Measurements from ENCODE around the gene ST3GAL3. TPM values are rescaled to one million over a fixed set of nuclear protein-coding genes. Genes with fewer than 3 reads are reported as not detected.

ST3GAL3 gene
- total and polyA plus RNA-seq, 2 donors (not counting 1 experiment from before 2014, with no cell fraction given) = 13.7 to 16.3 TPM

DNA sequence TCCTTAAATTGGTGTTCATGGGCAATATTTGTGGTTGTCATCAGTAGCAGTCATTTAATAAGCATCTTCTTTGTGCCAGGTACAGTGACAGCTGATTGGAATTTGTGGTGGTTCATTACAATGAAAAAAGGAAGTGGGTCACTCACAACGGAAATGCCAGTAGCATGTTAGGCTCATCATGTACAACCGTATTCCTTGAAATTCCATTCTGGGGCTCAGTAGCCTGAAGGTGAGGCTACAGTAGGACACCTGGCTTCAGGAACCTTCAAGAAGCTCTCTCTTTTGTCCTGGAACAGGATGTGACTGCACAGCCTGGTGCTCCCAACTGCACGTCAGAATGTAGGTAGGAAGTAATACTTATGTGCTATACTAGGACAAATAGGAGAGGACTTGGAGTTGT is 93.9 kb downstream of the ST3GAL3 start:
- H3K4me2 ChIP-seq (ENCODE audit: extremely low read depth, insufficient read depth, low read length) = no peak overlapping the region
- H3K9ac ChIP-seq (ENCODE audit: insufficient read depth, low read length) = no peak overlapping the region
- peak in 1 of 2 donors; percentile 16 for DNase-seq (ENCODE audit: low read depth in 2 of 2)
- H3K79me2 ChIP-seq (ENCODE audit: control insufficient read depth, insufficient read depth, low read length) = no peaks in the 10 kb centered on the region
- no peaks in the 10 kb centered on the region for H3K9me3 ChIP-seq (ENCODE audit: control insufficient read depth, insufficient read depth, low read depth, low read length)
- no peaks in the 10 kb centered on the region for H4K20me1 ChIP-seq (ENCODE audit: control insufficient read depth, extremely low read depth, insufficient read depth, low read length)
- H3K27me3 ChIP-seq (ENCODE audit: control insufficient read depth, insufficient read depth, low read length) = no peaks in the 10 kb centered on the region
- H3K4me1 ChIP-seq (ENCODE audit: control insufficient read depth, extremely low read depth, insufficient read depth, low read length) = peaks cover 12% of the 10 kb centered on the region
- TF ChIP-seq, protein P1, sequence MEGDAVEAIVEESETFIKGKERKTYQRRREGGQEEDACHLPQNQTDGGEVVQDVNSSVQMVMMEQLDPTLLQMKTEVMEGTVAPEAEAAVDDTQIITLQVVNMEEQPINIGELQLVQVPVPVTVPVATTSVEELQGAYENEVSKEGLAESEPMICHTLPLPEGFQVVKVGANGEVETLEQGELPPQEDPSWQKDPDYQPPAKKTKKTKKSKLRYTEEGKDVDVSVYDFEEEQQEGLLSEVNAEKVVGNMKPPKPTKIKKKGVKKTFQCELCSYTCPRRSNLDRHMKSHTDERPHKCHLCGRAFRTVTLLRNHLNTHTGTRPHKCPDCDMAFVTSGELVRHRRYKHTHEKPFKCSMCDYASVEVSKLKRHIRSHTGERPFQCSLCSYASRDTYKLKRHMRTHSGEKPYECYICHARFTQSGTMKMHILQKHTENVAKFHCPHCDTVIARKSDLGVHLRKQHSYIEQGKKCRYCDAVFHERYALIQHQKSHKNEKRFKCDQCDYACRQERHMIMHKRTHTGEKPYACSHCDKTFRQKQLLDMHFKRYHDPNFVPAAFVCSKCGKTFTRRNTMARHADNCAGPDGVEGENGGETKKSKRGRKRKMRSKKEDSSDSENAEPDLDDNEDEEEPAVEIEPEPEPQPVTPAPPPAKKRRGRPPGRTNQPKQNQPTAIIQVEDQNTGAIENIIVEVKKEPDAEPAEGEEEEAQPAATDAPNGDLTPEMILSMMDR (conservative IDR thresholded peaks at IDR 0.05 in 1 of 2, IDR thresholded peaks at IDR 0.05 in 1 of 2; ENCODE audit: low read depth in 1 of 2, low read length in 2 of 2) = no peak
- TF ChIP-seq EZH2 (IDR thresholded peaks at IDR 0.05; ENCODE audit: low read length, missing control alignments) = no peak
- no peak overlapping the region for H3K4me3 ChIP-seq (replicated peaks in 1 of 4; ENCODE audit: control extremely low read depth in 1 of 4, insufficient read depth in 1 of 4, low read depth in 3 of 4, low read length in 4 of 4)
- H2AFZ ChIP-seq (ENCODE audit: low read length) = no peak overlapping the region
- H3K27ac ChIP-seq (ENCODE audit: insufficient read depth, low read length) = no peak overlapping the region
- H3K36me3 ChIP-seq (ENCODE audit: control insufficient read depth, insufficient read depth, low read length) = no peaks in the 10 kb centered on the region

DNA sequence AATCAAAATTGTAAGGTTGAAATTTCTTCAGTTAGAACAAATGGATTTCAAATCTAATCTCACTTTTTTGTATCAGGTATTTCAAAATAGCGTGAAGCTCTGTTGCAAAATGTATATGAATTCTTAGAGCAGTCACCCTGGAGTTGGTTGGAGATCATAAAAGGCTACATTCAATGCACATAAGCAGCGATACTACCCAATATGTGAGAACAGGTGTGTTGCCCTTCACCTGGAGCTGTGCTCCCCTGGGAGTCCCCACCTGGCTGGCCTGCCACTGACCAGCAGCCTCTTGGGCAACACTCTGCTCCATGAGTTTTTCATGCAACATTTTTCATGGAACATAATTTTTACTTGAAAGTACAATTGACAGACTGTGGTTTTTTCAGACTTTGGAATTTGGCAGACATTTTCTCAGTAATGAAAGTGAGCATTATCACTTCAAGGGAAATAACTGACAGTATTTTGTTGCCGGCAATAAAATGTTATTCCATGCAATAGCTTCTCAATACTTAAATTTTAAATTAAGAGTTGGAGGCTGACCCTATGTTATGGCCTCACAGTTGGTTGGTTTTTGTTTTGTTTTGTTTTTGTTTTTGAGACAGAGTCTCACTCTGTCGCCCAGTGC is 95.1 kb downstream of the ST3GAL3 start:
- Histone ChIP-seq H3K4me1 (ENCODE audit: control insufficient read depth, extremely low read depth, insufficient read depth, low read length) (peaks cover 11% of the 10 kb centered on the region), H3K27ac (ENCODE audit: insufficient read depth, low read length) (no peak overlapping the region), H3K27me3 (ENCODE audit: control insufficient read depth, insufficient read depth, low read length) (no peaks in the 10 kb centered on the region), H3K36me3 (ENCODE audit: control insufficient read depth, insufficient read depth, low read length) (no peaks in the 10 kb centered on the region), H2AFZ (ENCODE audit: low read length) (no peak overlapping the region), H3K9me3 (ENCODE audit: control insufficient read depth, insufficient read depth, low read depth, low read length) (no peaks in the 10 kb centered on the region), H3K9ac (ENCODE audit: insufficient read depth, low read length) (no peak overlapping the region), H3K4me2 (ENCODE audit: extremely low read depth, insufficient read depth, low read length) (no peak overlapping the region), H3K79me2 (ENCODE audit: control insufficient read depth, insufficient read depth, low read length) (no peaks in the 10 kb centered on the region), H4K20me1 (ENCODE audit: control insufficient read depth, extremely low read depth, insufficient read depth, low read length) (no peaks in the 10 kb centered on the region), H3K4me3 (replicated peaks in 1 of 4; ENCODE audit: control extremely low read depth in 1 of 4, insufficient read depth in 1 of 4, low read depth in 3 of 4, low read length in 4 of 4) (no peak overlapping the region)
- TF ChIP-seq, protein P1 (conservative IDR thresholded peaks at IDR 0.05 in 1 of 2, IDR thresholded peaks at IDR 0.05 in 1 of 2; ENCODE audit: low read depth in 1 of 2, low read length in 2 of 2) = no peak
- no peak for TF ChIP-seq EZH2 (IDR thresholded peaks at IDR 0.05; ENCODE audit: low read length, missing control alignments)
- DNase-seq (ENCODE audit: low read depth in 2 of 2) = peak in 1 of 2 donors; percentile 15

DNA sequence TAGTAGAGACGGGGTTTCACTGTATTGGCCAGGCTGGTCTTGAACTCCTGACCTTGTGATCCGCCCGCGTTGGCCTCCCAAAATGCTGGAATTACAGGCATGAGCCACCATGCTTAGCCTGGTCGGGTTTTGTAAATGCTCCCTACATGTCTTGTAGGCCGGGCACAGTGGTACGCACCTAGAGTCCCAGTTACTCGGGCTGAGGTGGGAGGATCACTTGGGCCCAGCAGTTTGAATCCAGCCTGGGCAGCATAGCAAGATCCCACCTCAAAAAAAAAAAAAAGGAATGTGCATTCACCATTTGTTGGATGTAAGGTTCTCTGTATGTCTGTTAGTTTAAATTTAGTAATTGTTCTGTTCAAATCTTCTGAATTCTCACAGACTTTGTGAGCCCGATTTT is 95.8 kb downstream of the ST3GAL3 start:
- no peak for DNase-seq (ENCODE audit: low read depth in 2 of 2)
- H3K27ac ChIP-seq (ENCODE audit: insufficient read depth, low read length) = no peak overlapping the region

More for the DNA sequence above, 95.8 kb downstream of the ST3GAL3 start:
- Histone ChIP-seq H3K4me1 (ENCODE audit: control insufficient read depth, extremely low read depth, insufficient read depth, low read length) (peaks cover 11% of the 10 kb centered on the region), H4K20me1 (ENCODE audit: control insufficient read depth, extremely low read depth, insufficient read depth, low read length) (no peaks in the 10 kb centered on the region), H3K27me3 (ENCODE audit: control insufficient read depth, insufficient read depth, low read length) (no peaks in the 10 kb centered on the region), H3K4me3 (replicated peaks in 1 of 4; ENCODE audit: control extremely low read depth in 1 of 4, insufficient read depth in 1 of 4, low read depth in 3 of 4, low read length in 4 of 4) (no peak overlapping the region), H3K4me2 (ENCODE audit: extremely low read depth, insufficient read depth, low read length) (no peak overlapping the region), H3K79me2 (ENCODE audit: control insufficient read depth, insufficient read depth, low read length) (no peaks in the 10 kb centered on the region), H3K9ac (ENCODE audit: insufficient read depth, low read length) (no peak overlapping the region), H2AFZ (ENCODE audit: low read length) (no peak overlapping the region), H3K9me3 (ENCODE audit: control insufficient read depth, insufficient read depth, low read depth, low read length) (no peaks in the 10 kb centered on the region), H3K36me3 (ENCODE audit: control insufficient read depth, insufficient read depth, low read length) (peaks cover 2% of the 10 kb centered on the region)
- TF ChIP-seq, protein P1 (conservative IDR thresholded peaks at IDR 0.05 in 1 of 2, IDR thresholded peaks at IDR 0.05 in 1 of 2; ENCODE audit: low read depth in 1 of 2, low read length in 2 of 2) = no peak
- no peak for TF ChIP-seq EZH2 (IDR thresholded peaks at IDR 0.05; ENCODE audit: low read length, missing control alignments)
